SKM-1 treated with dmso at 0.1 percent for 144 hours (cell line): ENCODE results near the gene DDX41.
"Not testable (repeated sequence)": the region's sequence is repeated elsewhere in the genome, so short reads cannot be mapped to it uniquely, and the experiment has no call there.

Experiments used
- DNase-seq: peaks from one replicate; lab custom pipeline; 2025; ENCODE audit not compliant: unreplicated experiment; lab: John Stamatoyannopoulos, UW

The DDX41 gene

GRCh38 chr5:177516601-177517568 lies at the start of gene DDX41:
TSS of gene DDX41 (minus strand) at chr5:177516961. CDS start at chr5:177516945, 16 bp downstream.
- peak; percentile 95 for DNase-seq

GRCh38 chr5:177565046-177565445 lies 48.3 kb upstream of the DDX41 start:
- no peak for DNase-seq

- DNase-seq: not testable (repeated sequence)
Measured at GRCh38 chr5:177559446-177559941, 42.7 kb upstream of the DDX41 start.

DNA sequence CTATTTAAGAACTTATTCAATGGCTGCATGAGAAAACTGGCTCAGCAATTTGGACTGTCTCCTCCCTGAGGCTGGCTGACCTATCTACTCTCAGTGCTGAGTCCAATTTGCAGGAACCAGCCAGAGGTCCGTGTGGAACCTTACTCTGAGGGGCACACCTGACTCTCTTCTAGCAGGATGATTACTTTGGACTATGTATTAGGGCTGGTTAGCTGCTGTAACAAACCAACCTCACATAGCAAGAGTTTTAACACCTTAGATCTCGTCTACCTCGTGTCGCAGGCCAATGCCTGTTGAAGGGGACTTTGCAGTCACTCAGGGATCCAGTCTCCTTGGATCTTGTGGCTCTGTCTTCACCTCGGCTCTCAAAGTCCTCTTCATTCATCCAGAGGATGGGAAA lies 41.0 kb upstream of the DDX41 start:
- no peak for DNase-seq

DNA sequence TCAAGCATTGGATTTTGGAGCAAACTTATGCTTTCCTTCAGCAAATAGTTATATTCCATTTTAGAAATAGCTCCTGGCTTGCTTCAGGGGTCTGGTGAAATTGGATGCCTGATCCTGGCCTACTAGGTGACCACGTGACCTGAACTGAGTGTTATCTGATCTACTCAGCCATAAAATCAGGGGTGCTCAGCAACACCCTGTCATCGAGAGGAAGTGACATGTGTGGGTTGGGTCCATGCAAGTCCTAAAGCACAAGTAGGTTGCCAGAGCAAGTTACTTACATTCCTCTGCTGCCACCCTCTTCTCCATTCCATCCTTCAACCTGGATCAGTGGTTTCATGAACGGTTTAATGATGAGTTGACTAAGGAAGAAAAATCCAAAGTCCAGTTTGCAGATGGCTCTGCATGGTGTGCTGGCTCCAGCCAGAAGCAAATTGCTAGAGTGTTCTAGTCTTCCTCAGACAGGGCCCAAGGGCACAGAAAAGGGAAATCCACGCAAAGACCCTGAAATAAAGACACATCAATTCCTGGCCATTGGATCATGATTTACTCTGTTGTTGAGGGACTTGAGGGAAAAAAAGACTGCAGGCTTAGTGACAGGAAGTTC lies 40.4 kb upstream of the DDX41 start:
- no peak for DNase-seq

GRCh38 chr5:177555665-177556064 lies 38.9 kb upstream of the DDX41 start:
- no peak for DNase-seq

GRCh38 chr5:177555228-177555627 lies 38.5 kb upstream of the DDX41 start:
- DNase-seq: no peak

GRCh38 chr5:177554474-177555111 lies 37.8 kb upstream of the DDX41 start, which contains the start of gene FAM193B:
TSS of gene FAM193B (minus strand) at chr5:177554563. CDS start at chr5:177554458, 105 bp downstream.
- peak; percentile 84 for DNase-seq

GRCh38 chr5:177553671-177554429 lies 37.1 kb upstream of the DDX41 start:
- no peak for DNase-seq

DNA sequence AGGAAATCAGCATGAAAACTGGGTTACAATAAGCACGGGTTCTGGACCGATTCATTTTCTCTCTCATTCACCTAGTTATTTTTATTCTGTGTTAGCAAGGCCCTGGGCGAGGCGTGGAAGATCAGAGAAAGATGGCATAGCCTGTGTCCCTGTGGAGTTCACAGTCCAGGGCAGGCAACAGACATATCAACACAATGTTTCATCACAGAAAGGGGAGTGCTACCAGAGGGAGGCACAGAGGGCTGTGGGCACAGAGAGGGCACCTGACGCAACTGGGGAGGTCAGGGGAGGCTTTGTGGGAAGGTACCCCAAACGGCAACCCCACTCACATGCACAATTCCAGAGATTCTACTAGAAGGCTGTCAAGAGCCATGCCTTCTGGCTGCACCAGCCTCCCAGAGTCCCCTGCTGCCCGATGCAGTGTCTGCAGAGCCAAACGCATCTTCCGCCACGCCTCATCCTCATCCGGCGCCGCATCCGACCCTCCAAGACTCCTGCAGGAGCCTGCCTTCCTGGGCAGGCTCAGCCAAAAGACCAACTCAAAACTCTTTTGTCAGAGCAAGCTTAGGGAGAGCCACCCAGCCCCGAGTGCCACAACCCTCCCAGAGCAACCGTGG lies 36.2 kb upstream of the DDX41 start:
- no peak for DNase-seq

- no peak for DNase-seq
Measured at GRCh38 chr5:177550122-177550521, 33.4 kb upstream of the DDX41 start.

DNA sequence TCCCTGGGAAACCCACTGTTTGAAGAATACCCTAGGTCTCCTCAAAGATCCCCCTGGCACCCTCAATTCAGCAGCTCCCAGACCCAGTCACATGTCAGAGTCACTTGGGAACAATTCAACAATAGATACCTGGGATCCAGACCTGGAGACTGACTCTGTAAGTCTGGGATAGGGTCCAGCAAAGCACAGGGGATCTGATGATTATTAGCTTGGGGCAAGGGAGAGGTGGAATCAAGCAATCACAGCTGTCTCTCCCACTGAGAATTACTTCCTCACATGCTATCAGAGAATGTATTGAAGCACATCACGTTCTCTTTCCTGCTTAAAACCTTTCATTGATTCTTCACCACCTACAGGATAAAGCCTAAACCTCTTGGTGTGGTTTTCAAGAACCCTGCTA lies 31.7 kb upstream of the DDX41 start:
- DNase-seq: no peak

GRCh38 chr5:177547736-177548135 lies 31.0 kb upstream of the DDX41 start:
- DNase-seq: no peak

- DNase-seq: peak; percentile 9
Measured at GRCh38 chr5:177546258-177546741, 29.5 kb upstream of the DDX41 start.

GRCh38 chr5:177545487-177546257 lies 28.9 kb upstream of the DDX41 start:
- peak; percentile 58 for DNase-seq

- no peak for DNase-seq
Measured at GRCh38 chr5:177542816-177543465, 26.2 kb upstream of the DDX41 start.

DNA sequence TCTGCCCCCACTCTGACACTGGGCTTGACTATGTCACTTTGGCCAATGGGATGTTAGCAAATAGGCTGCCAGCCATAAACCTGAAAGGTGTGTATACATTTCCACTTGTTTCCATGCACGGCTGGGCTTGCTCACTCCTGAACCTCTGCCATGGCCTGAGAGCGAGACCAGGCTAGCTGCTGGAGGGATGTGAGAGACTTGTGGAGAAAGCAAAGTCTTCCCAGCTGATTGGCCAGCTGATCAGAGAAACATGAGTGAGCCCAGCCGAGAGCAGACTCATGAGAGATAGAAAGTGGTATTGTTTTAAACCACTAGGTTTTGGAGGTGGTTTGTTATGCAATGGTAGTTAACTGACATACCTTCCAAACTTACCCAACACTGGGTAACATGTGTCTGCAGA lies 23.7 kb upstream of the DDX41 start:
- peak; percentile 21 for DNase-seq

GRCh38 chr5:177539411-177539810 lies 22.6 kb upstream of the DDX41 start:
- DNase-seq: no peak

DNA sequence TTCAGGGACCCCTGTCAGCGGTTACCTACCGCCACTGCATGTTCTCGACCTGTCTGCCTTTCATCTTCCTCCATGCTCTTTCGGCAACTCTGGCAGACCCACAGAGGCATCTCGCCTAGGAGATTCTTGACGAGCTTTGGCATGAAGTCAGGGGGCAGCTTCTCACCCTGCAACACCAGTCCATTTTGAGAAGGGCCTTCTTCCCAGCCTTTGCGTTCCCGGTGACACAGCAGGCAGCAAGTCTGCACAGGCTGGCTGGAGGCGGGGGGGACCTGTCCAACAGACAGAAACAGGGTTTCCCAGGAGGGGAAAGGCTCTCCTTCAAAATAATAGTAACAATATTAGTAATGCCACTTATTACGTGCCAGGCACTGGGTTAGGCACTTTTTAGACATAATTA lies 22.1 kb upstream of the DDX41 start:
- DNase-seq: no peak
